Activated CD8-positive, alpha-beta memory T cell treated with anti-CD3 and anti-CD28 coated beads, Interleukin-2, amount 50 U/mL, for 24 hours (primary cell): ENCODE results near the gene NELL2.
"Not testable (repeated sequence)": the region's sequence is repeated elsewhere in the genome, so short reads cannot be mapped to it uniquely, and the experiment has no call there.

Experiments used
- DNase-seq: peaks from one replicate; pipeline ENCODE4 v3.0.0-alpha.2; 2020; ENCODE audit errors: extremely low read depth

The NELL2 gene

DNA sequence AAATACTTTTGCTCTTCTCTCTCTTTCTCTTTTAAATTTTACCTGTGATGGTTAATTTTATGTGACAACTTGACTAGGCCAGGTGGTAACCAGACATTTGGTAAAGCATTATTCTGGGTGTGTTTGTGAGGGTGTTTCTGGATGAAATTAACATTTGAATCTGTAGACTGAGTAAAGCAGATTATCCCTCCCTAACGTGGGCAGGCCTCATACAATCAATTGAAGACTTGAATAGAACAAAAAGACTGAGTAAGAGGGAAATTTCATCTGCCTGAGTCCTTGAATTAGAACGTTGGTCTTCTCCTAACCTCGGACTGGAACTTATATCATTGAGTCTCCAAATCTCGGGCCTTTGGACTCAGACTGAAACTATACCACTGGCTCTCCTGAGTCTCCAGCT lies 182.1 kb downstream of the NELL2 start:
- DNase-seq: no peak

DNA sequence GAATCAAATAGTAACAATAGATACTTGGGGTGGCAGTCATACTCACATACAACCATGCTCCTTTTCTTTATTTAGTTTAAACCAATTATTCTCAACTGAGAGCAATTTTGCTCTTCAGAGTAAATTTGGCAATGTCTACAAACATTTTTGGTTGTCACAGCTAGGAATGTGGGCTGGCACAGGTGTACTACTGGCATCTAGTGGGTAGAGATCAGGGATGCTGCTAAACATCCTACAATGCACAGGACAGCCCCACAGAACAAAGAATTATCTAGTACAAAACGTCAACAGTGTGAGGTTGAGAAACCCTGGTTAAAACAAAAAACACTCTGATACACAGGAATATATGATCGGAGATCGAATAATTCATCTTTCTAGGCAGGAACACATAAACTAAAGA lies 186.5 kb downstream of the NELL2 start:
- no peak for DNase-seq

DNA sequence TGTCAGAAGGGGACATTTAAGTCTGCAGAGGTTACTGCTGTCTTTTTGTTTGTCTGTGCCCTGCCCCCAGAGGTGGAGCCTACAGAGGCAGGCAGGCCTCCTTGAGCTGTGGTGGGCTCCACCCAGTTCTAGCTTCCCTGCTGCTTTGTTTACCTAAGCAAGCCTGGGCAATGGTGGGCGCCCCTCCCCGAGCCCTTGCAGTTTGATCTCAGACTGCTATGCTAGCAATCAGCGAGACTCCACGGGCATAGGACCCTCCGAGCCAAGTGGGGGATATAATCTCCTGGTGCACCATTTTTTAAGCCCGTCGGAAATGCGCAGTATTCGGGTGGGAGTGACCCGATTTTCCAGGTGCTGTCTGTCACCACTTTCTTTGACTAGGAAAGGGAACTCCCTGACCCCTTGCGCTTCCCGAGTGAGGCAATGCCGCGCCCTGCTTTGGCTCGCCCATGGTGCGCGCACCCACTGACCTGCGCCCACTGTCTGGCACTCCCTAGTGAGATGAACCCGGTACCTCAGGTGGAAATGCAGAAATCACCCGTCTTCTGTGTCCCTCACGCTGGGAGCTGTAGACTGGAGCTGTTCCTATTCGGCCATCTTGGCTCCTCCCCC lies 189.2 kb downstream of the NELL2 start:
- not testable (repeated sequence) for DNase-seq

DNA sequence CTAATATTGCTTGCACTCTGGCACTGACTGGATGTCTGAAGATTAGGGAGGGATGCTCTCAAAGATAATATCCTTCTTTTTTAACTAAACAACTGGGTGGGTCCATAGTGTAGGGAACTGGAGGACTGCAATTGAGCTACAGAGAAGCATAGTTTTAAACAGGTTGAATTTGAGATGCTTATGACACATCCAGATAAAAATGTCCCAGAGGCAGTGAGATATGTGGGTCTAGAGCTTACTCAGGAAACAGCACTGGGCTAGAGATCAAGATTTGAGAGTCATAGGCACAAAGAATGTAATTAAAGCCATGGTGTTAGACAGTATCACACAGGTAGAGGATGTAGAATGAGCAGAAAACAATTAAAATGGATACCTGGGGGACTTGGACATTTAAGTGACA lies 198.4 kb downstream of the NELL2 start:
- no peak for DNase-seq

DNA sequence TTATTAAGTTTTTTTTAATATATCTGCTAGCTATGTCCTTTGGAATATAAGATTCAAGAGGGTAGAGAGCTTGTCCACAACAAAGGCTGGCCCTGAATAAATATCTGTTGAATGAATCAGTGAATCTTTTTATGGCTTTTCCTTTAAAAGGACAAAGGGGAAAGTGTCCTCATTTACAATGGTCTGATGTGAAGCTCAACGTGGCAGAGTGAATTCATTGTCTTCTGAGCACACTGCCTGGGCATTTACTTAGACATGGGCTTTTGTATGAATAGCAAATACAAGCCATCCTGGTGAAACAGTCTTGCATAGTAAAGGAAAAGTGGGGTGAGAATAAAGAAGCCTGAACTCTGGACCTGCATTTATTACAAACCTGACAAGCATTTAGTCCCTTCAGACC lies 201.2 kb downstream of the NELL2 start:
- DNase-seq: no peak

DNA sequence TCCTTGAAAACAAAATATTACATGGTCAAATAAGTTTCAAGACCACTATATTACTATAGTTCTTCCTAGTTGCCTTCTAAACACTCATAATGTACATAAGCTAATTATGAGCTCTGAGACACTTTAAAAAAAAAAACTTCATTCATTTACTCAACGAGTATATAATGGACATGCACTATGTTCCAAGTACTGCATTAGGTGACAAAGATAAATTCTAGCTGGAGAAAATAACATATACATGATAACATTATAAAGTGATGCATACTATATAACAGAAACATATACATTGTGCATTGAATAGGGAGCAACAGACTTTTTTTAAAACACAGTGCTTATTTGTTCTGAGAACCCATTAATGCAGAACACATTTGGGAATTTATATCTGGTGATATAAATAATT lies 202.3 kb downstream of the NELL2 start:
- DNase-seq: no peak

DNA sequence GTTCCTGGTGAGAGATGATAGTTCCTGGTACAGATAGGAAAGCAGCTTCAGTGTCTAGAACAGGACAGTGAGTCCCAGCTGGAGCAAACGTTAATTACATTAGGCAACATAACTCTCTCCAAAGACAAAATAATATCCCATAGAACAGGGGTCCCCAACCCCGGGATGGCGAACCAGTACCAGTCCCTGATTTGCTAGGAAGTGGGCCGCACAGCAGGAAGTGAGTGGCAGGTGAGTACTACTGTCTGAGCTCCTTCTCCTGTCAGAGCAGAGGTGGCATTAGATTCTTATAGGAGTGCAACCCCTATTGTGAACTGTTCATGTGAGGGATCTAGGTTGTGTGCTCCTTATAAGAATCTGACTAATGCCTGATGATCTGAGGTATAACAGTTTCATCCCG lies 204.1 kb downstream of the NELL2 start:
- no peak for DNase-seq

DNA sequence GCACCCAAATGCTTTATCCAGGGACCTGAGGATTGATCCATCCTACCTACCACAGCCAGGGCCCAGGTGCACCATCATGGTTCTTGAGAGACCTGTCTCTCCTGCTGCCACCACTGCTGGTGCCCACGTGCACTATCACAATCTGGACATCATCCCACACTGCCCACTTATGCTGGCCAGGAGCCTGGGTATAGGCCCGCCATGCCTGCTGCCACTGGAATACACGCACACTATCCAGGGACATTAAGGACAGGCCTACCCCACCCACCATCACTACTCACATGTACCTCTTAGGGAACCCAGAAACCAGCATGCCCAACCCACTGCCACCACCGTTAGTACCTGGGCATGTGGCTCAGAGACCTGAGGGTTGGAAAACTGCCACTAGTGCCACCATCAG lies 207.7 kb downstream of the NELL2 start:
- no peak for DNase-seq

DNA sequence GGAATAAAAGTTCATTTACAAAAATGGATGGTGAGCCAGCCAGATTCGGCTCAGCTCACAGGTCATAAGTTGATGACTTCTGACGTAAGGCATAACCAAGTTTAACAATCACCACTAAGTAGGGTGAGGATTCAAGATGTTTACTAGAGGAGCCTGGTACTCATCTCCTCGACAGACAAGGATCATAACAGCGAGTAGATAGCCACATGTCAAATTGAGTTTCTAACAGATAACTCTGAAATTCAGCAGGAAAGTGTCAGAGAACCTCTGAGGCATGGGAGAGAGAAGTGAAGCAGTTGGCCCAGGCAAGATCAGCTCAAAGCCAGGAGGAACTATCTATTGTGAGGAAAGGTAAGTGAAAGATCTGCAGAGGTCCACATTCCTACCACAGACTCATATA lies 208.7 kb downstream of the NELL2 start:
- no peak for DNase-seq

DNA sequence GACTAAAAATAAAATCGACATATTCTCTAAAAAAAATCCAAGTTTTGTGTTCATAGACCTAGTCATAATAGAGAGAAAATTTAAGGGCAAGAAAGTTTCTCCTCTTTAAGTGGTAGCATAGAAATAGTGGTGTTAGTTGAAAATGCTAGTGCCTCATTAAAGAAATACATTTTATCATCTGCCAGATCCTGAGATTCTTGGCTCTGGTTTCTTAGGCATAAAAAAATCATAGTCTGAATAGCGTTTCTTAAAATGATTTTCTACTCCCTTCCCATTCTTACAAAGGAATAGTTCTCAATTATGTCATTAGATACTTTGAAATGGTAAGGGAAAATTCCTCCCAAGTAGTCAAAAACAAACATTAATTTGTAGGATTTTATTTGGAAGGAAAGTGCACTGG lies 212.8 kb downstream of the NELL2 start:
- DNase-seq: no peak

DNA sequence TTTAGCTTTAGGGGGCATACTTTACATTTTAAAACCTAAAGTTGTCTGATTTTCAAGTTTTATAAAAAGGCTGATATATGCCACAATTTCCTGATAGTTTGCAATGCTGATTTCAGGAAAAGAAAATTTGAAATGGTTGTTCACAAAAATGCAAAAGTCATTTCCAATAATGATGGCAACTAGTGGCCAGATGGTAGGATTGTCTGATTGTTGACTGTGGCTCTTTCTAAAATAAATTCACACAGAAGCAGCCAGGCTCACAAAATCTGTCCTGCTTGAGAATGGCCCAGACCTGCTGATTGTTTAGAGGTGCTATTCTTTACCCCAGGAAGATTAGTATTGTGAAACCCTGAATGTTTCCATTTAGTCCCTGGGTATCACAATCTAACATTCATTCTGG lies 220.3 kb downstream of the NELL2 start:
- no peak for DNase-seq

DNA sequence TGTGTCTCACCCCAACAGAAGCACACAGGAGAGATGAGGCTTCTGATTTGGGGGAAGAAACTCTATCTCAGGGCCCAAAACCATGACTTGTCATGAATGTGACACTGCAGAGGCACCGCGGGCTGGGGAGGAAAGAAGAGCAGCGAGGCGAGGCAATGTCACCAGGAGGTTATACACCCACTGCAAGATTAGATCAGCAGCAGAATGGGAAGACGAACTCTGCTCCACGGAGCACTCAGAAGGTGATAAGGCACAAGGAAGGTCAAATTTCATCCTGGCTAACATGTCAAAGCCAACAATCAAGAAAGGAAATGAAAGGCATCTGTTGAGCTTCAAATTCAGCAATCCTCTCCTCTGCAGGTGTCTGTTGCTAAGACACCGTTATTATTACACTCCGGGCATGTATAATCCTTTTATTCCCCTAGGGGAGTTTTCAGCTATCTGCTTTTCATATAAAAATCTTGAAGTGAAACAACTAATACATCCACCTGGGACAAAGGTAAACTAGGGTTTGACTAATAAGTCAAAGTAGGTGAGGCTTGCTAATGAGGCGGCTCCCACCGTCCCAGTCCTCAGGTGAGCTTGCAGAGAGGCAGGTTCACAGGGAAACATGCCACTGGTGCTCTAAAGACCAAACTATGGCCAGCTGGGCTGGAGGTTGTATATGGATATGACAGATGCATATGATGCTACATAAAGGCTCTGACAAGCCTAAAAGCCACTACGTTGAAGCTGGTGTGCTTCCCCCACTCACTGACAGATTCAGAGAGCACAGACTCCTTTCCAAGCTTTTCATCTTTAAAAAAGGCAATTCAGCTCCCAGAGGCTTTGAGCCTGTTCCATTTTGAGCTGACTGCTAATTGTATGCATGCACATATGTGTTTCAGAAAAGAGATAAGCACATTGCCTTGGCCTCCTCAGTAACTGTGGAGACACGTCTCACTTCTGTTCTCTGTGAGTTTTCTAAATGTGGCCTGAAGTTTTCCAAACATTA lies 221.2 kb downstream of the NELL2 start:
- no peak for DNase-seq

DNA sequence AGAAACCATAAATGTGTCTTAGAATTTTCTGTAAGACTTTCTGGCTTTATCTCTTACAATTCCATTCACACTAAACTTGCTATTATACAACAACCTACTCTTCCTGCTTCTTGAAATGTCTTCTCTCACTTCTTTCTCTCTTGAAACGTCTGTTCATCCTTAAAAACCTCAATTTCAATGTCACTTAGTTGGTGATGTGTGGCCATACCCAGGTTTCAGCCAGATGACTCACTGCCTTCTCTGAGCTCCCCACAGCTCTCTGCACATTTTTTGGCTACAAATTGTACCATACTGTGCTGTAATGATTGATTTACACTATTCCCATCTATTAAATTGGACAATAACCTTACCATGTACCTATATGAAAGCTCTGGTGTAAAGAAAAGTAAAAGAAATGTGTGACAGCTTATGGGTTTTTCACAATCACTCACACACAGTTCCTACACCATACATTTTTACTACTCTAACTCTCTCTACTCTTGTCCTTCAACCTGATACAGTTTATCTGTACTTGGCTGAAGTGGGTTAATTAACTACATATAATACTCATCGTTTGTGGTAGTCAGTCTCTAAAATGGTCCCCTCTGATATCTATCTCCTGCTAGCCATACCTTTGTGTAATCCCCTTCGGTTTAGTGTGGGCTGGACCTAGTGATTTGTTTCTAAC lies 222.1 kb downstream of the NELL2 start:
- DNase-seq: no peak

DNA sequence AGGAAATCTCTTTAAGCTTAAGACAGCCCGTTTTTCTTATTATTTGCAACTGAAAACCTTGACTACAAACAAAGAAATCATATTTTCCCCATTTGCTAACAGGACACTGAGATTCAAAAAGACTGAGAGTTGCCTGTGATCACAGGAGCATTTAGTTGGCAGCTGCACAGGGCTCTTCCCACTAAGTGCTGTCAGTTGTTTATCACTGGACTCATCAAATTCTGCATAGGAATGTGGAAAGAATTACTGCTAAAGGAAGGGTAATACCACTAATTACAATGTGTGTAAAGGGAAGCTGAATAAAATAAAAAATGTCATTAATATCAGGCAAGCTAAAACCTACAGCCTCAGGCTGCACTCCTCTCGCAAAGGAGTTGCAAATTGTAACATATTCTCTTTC lies 226.4 kb downstream of the NELL2 start:
- DNase-seq: no peak

DNA sequence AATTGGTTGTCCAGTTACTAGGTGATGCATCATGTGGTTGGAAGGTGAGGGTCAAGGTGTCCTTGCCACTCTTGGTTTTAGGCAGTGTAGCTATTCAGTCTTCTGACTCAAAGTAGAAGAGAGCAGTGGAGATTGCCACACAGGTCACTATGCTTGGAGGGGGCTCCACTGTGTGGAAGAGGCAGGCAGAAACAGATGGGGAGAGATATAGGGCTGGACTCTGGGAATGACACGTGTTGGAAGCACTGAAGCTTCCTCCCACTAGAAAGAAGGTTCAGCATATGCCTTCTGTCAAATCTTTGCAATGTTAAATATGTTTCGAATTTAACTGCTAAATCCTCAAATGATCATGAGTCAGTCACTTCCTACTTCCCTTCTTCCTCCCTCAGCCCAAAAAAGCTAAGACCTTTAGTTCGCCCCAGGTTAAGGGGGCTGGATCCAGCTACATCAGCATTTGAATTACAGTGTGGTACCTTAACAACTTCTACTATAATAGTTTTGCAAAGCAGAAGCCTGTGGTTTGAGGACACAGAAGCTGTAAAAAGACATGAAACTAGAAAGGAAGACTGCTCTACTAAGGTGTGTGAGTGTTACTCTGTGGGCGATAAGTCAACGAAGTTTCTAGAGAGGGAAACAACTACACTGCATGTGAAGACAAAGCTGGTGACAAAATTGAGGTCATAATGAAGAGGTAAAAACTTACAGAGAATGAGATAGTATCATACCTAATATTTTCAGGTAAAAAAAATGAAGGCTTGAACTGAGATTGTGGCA lies 228.0 kb downstream of the NELL2 start:
- DNase-seq: no peak

DNA sequence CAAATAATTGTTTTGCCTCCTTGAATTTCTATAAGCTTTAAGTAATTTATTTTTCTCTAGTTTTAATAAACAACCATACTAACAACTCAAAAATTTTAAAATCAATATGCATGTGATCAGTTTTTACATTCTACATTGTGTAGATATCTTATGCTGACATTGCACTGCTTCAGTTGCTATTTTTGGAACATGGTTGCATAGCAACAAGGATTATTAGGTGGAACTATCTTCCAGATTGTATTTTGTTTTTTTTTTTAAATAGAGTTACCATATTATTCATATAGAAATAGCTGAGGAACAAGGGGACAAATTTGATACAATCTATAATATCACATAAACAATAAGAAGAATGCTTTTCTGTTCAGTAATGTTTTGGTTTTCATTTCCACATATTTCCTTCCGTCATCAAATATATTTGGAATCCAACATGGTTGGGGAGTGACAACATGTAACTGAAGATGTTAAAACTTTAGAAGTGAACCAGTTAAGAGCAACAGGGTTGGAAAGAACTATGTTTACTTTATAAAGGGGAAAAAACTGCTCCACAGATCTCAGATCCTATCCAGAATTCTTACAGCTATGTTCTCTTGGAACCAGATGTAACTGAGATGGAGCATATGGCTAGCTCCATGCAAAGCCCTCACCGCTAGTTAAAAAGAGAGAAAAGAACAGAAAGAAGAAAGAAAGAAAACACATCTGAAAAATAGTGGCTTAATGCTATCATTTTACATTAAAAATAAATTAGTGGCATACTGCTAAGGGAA lies 235.5 kb downstream of the NELL2 start:
- DNase-seq: no peak

DNA sequence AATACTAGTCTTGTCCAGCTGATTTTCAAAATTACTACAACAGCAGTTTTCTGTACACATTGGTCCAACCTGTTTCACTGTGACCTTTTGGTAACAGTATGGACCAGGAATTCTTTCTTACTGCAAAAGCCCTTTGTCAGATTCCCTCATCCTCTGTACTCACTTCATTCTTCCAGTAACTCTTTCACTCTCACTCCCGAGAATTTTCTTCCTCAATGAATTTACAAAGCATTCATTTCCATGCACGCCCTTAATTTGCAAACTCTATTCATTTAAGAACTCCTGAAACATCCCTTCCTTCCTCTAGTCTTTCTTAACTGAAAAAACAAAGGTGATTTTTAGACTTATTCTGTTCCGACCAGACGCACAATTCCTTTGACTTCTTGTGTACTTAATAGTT lies 238.2 kb downstream of the NELL2 start:
- no peak for DNase-seq

DNA sequence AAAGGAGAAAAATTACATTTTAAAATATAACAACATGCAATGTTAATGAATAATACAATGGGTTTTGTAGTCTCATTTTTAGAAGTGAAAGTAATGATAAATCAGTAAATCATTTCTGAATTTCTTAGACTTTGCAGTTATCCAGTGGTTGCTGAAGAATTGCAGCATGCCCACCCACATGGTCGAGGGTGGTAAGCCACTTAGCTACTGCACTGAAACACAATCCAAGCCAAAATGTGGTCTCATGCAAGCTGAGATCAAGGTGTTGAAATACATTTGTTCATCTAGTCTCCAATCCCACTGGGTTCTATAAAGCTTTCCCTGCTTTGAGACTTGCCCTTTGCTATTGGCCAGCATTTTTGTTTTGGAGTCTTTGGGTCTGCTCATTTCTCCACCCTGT lies 247.9 kb downstream of the NELL2 start:
- no peak for DNase-seq

DNA sequence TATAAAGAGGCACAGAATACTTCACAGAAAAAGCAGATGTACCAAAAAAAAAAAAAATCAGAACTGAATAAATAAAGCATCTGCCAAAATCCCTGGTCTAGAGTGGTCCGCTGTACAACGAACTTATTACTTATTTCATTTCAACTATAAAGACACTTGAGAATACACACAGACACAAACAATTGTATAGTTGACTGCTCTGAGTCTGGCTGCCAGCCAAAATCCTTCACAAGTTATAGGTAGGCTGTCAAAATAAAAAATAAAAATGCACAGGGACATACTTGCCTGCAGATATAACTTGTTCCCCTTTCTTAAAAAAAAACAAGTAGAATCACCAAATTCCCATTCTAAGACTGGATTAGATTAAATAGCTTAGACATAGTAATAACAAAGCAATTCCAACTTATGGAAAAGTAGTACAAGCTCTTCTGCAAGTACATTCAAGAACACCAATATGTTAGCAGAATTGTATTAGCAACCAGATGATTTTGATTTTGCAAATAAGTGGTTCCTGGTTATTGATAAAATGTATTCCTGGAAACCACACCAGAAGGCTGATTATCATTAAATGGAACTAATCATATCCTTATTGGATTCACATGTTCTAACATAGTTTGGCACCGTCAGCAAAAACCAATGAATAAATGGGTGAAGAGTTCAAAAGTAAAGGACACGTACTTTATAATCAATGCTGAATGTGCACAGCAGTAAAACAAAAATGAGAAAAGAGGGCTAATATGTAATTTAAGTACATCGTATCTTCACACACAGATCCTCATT lies 248.5 kb downstream of the NELL2 start:
- DNase-seq: no peak

DNA sequence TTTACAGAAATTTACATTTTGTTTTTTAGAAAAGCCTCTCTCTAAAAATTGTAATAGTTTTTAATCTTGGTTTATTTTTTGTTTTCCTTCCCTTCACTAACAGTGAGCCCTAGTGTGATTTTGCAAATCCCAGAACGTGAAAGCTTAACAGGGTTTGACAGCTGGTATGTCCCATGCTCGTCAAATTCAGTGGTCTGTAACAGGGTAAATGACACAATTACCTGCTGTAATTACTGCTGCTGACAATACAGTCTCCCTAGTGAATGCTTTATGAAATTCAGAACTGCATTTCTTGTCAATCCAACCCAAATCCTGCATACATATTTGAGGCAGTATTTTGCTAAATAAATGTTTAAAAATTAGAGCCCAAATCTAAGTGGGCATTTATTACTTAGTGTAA lies 249.2 kb downstream of the NELL2 start:
- no peak for DNase-seq

DNA sequence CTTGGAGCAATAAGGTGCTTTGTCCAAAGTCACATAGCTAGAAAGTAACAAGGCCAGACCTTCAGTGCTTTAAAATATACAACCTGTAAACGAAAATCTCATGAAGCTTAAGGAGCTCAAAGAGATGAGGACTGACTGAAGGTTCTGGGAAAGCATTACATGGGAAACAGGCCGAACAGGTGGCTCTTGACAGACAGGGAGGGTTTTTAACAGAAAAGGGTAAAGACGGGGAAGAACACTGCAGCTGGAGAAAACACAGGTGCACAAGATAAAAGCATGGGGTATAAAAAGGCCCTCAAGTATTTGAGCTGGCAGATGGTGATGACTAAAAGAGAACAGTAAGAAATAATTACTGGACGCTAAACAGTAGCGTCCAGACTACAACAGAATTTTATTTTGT lies 257.2 kb downstream of the NELL2 start:
- DNase-seq: no peak
